Central memory CD4-positive, alpha-beta T cell (primary cell): Measurements from ENCODE around the gene TSSK3.
A peak's percentile ranks its signal among the peaks of the same experiment; 100 is the strongest.
"Not testable (repeated sequence)": the region's sequence is repeated elsewhere in the genome, so short reads cannot be mapped to it uniquely, and the experiment has no call there.

Experiments
- DNase-seq: peaks from one replicate; pipeline ENCODE4 v3.0.0; 2022

The TSSK3 gene

DNA sequence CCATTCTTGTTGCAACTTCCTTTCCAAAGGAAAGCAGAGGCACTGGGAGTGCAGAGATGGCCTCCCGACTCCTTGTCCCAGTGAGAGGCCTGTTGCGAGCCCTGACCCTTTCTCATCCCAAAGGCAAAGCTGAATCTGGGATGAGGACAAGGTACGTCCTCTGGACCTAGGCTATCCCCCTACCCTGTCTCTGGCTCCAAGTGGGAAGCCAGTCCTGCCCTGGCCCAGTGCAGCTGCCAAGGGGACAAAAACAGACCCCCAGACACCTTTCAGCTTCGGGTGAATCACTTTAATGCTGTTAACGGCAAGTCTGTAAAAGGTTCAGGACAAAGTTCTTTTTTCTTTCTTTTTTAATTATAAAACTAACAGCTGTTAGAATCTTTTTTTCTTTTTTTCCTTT, 2.5 kb downstream of the TSSK3 start:
- DNase-seq, result no peak

DNA sequence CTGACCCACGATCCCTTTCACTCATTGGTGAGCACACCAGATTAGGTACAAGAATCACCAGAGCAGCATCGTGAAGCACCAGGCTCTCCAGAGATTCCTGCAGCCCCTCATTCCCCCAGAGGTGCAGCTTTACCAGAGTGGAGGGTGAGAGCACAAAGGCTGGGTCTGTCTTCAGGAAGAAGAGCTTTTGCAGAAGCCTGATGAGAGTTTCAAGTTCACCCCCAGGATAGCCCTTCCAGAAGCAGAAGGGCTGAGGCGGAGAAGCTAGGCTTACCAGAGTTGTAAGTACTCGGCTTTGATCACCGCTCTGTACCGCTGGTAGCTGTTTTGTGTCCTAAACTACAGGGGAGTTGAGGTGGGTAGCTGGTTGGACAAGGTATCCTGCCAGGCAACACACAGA, 3.1 kb downstream of the TSSK3 start:
- DNase-seq, result no peak

DNA sequence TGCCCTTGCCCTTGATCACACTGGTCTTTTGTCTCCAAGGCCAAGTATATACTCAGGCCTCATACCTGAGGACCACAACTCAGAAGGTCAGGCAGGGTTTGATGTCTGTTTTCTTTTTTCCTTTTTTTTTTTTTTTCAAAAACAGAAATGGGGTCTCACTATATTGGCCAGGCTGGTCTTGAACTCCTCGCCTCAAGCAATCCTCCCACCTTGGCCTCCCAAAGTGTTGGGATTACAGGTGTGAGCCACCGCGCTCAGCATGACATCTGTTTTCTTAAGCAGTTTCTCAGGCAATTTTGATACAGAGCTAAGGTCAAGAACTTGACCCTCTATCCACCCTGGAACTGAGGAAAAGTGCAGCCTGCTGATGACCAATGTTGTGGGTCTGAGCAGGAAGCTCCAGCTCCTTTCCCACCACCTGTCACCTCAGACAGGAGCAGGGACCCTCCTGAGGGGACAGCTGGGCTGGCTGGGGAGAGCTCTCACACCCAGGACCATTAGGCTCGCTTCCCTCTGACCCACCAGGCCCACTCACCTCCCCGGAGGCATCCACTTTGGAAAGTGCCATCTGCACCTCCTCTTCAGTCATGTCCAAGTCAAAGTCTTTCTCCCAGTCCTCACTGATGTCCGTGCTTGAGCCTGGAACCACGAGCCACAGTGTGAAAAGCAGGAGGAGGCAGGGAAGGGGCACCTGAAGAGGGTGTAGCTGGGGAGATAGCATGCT, 5.7 kb downstream of the TSSK3 start:
- DNase-seq, result no peak

DNA sequence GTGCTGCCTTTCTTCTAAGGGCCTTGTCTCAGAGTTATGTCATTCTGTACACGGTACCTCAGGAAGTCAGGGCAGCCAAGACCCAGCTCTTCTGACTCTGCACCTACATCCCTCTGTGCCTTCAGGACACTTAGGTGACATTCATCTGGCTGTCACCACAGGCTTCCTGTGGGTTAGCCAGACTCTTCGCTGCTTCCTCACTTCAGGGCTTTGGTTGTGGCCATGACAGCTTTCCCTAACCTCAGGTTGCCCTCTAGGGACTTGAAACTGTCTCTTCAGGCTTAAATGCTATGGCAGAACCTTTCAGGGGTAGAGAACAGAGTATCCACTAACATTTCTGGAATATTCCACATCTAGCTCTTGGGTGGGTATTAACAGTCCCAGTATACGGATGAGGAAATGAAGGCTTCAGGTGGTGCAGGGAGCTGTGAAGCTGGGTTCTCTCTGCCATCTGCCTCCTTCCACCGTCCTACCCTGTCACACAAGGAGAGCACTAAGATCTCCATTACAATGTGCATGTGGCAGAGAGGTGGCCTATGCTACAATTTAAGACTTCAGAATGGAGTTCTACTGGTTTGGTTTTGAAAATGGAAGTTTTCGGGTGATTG, 9.9 kb downstream of the TSSK3 start:
- DNase-seq, result peak; percentile 79

DNA sequence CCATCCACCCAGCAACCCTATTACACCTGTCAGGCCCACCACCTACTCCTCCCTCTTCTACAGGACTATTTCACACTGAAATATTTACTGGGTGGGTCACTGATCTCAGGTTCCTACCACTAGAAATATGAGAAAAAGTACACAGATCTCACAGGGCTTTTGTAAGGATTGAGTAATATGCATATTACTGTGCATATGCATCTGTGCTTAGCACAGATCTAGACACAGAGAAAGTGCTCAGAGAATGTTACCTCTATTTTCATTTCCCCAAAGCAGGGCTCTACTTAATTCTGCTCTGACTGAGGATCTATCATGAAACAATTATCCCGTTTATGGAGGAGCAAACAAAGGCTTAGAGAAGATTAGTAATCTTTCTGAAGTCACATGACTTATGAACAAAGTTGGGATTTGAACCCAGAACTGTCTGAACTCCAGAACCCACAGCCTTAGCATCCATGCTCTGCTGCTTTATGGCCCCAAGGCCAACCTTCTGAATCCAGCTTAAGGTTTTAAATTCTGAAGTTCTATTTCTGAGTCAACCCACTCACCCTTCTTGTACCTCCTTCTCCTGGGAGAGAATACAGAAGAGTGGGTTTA, 11.8 kb downstream of the TSSK3 start:
- no peak for DNase-seq

DNA sequence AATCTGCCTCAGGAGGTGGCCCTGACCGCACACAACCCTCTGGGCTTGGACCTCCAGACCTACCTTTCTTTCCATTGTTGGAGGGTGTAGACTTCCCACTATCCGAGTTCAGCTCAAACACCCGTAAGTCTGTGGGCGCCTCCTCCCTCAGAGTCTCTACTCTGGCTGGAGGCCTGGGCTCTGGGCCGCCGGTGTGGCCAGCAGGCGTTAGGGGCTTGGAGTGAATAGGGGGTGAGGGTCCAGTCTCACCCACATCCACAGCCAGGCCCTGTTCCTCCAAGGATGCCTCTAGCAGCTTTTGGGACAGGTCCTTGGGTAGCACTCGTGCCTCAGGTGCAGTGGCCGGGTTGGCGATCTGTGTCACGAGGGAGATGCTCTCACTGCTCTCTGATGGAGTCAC, 13.9 kb downstream of the TSSK3 start:
- no peak for DNase-seq

DNA sequence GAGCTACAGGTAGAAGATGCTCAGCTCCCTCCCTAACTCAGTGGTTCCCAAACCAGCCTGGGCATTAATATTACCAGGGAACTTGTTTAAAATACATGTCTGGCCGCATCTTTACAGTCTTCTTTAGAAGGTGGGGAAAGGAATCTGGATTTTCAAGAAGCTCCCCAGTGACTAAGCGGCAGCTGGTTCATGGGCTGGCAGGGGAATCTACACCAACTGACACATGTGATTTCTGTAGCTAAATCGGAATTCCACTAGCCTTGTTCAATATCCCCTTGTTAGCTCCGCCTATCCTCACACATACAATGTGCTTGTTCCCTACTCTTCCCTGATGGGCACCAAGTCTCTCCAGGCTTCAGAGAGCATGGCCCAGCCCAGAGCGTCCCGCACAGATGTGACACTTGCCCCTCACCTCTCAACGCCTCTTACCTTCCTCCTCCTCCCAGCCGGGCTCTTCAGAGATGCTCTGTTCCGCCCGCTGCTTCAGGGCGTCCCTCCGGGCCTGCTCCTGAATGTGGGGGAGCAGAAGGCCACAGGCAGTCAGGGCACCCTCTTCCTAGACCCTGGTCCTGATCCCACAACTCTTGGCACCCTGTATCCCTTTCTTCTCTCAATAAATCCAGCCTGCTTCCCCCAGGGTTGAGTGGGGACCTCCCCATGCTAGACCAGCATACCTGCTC, 15.3 kb downstream of the TSSK3 start:
- no peak for DNase-seq

DNA sequence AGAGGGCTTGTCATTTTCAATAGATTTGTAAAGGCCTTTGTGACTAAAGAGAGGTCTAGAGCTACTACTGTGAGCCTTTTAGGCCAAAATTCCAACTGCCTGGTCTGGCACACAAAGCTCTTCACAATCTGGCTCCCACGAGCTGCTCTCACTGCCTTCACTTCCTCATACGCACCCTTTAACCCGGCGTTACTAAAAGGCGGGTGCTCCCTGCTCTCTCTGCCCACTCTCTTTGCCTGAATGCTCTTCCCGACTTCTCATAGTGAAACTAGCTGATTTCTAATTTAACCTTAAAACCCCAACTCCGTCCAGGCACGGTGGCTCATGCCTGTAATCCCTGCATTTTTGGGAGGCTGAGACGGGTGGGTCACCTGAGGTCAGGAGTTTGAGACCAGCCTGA, 17.7 kb downstream of the TSSK3 start:
- no peak for DNase-seq

DNA sequence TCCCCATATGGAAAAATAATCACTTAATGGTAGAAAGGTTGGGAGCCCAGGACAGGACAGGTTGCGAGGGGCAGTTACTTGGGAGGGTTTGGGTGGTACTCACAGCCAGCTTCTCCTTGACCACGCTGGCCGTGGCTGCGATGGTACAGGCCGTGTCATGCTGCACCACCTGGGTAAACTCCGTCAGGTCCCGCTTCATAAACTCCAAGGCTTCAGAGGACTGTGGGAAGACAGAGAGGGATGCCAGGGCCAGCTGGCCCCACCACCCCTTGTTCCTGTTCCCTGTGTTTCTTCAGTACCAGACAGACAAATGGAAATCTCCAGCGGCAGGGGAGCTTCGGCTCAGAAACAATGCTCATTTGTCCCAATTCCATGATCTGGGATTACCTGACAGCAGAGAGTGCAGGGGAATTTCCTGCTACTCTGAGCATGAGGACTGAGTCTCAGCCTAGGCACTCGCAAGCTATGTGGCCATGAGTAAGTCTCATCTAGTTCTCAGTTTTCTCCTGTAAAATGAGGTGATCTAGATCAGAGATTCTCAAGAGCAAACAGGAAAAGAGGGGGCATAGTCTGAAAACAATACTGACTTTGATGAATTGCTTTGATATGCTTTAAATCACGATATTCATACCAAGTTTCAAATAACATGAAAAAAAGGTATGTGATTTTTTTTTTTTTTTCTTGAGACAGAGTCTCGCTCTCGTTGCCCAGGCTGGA, 24.5 kb downstream of the TSSK3 start:
- no peak for DNase-seq

DNA sequence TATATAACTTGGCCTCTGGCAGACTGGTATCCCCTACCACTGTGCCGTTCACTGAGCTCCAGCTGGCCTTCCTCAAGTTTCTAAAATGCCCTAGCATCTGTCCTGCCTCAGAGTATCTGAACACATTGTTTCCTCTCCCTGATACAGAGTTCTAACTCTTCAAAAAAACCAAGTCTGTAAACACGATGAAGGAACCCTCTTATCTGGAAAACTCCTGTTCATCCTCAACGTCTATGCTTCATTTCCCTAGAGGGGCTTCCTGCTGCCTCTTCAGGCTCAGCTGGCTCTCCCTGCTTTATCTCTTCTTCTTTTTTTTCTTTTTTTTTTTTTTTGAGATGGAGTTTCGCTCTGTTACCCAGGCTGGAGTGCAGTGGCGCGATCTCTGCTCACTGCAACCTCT, 26.3 kb downstream of the TSSK3 start:
- no peak for DNase-seq

DNA sequence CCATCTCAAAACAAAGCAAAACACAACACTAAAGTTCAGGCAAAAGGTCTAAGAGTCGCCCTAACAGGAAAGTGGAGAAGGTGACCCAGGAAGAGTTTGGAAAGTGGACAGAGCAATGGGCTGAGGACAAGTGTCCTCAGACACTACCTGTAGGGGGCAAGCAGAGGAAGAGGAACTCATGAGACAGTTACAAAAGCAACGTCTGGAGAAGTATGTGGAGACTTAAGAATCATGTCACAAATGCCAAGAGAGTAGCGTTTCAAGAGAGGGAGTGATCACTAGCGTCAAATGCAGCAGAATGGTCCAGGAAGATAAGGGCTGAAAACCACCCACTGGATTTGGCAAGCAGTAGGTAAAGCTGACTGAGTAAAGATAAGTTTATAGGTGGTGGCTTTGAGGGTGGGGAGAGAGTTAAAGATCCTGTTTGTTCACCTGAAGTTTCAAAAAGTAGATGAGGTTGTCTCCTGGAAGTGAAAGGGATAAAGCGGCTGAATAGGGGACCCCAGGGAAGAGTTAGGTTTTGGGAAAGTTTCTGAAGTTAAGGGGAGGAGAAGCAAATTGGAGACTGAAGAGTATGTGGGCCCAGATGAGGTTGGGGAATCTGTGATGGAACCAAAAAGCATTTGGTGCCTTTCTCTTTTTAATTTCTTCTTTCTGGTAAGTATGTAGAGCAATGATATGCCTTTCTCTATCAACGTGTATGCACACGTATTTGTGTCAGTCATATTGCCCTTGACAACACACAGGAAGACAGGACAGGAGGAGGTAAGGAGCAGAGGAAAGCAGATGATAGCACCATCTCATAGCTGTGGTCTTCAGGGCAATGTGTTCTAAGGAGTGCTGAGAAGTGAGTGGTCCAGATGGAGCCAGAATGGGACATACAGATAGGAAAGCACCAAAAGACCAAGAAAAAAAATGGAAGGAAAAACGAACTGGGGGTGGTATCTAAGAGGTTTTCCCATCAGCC, 28.8 kb downstream of the TSSK3 start:
- DNase-seq, result no peak

DNA sequence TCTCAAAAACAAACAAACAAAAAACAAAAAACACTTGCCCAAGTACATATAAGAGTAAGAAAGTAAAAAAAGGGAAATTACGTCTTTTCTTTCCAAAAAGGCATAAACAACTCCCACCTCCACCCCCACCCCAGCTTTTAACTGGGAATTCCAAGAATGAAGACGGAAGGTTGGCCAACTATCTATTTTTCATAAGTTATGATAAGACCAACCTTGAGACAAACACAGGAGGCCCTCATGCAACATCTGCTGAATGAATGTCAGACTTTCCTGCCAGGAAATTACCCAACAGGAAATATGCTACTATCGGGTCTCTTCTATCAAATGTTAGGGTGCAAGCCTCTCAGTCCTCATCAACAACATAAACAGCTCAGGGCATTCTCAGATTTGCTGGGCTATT, 30.0 kb downstream of the TSSK3 start:
- DNase-seq, result no peak

DNA sequence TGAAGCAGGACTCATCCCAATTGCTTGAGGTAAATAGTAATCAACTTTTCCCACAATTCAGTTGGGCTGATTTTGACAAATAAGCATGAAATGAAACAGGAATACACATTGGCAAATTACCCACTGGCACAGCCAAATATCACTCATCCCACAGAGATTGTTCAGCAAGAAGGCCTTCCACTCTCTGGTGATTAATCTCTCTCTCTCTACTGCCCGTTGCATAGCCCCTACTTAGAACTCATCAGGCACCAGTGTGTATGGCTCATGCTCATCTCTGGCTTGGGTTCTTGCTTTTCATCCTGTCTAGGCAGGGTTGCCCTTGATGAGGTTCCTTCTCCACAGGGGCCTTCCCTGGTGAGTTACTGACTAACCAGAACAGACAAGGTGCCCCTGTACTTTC, 30.8 kb downstream of the TSSK3 start:
- no peak for DNase-seq

DNA sequence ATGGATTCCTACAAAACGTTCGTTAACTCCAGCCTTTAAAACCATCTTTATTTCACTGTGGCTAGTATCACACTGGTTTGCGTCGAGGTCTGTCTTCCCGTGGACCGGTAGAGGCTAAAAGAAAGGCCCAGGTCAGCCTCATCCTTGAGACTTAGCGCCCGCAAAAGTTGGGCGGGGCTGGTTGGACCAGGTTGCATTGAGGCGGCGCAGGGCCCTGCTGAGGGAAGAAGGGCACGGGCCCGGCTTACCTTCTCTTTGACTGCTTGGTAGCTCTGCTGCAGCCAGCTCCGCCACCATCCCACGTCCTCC, 31.4 kb downstream of the TSSK3 start:
- no peak for DNase-seq

DNA sequence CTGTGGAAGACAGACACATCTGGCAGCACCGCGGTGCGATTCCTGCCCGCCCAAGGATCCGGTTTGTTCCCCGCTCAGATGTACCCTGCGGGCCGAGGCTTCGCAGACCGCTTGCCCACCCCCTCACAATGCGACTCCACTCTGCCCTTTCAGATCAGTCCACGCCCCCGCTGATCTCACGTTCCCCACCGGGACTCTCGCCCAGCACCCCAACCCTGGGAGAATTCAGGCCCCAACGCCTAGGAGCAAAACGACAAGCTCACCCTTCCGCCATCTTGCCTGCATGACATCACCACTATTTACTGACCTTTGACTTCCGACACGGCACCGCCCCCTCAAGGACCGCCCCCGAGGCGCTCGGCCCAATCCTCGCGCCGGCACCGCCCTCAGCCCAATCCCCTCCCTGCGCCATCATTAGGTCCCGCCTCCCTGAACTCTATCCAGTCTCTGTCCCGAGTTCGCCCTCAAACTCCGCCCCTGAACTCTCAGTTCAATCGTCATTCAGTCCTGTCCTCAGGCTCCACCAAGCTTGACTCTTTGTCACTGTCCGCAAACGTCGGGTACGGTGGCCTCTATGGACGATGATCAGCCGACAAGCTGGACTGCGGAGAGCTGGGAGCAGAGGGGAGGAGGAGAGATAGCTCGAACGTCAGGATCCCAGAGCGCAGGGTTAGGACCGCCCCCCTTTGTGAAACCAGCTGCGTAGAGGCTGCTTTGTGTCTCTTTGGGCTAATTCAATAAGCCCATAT, 32.0 kb downstream of the TSSK3 start, which contains the start of gene BSDC1:
TSS of gene BSDC1 (minus strand) at position 301 of the 749 bp plus-strand sequence. CDS start at position 274, 27 bp downstream.
- peak; percentile 98 for DNase-seq

DNA sequence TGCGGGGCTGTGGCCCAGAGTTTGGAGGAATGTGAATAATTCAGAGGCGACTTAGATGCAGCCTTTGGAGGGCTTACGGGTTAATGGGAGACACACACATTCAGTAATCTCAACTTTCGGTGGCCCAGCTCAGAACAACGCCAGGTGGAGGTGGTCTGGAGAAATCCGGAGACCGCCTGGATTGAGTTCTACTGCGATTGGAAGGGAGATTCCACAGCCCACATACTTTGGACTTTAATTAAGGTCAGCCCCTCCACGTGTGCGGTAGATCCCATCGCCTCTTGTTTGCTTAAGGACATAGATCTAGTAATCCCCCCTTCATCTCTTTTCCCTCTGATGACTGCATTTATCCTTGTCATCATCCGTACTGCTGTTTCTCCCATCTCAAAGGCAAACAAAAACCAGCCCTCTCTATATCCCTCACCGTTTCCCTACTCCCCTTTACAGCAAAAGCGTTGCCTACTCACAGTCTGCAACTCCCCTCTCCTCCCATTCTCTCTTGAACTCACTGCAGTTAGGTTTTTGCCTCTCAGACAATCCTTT, 32.6 kb downstream of the TSSK3 start:
- DNase-seq, result no peak

DNA sequence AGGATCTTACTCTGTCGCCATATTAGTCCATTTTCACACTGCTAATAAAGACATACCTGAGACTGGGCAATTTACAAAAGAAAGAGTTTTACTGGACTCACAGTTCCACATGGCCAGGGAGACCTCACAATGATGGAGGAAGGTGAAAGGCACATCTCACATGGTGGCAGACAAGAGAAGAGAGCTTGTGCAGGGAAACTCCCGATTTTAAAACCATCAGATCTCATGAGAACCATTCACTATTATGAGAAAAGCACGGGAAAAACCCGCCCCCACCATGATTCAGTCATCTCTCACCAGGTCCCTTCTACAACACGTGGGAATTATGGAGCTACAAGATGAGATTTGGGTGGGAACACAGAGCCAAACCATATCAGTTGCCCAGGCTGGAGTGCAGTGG, 34.2 kb downstream of the TSSK3 start:
- DNase-seq, result not testable (repeated sequence)

DNA sequence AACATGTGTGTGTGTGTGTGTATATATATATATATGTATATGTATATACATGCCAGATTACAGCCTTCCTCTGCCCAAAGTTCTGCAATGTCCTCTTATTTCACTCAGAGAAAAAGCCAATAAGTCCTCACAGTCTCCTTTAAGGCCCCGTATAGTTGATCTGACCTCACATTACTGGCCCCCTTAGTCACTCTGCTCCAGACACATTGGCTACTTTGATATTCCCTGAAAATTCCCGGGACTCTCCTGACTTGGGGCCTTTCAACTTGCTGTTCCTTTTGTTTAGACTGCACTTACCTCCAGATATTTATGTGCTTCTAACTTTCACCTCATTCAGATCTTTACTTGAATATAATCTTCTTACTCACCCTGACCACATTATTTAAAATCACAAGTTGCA, 36.1 kb downstream of the TSSK3 start:
- DNase-seq, result no peak

DNA sequence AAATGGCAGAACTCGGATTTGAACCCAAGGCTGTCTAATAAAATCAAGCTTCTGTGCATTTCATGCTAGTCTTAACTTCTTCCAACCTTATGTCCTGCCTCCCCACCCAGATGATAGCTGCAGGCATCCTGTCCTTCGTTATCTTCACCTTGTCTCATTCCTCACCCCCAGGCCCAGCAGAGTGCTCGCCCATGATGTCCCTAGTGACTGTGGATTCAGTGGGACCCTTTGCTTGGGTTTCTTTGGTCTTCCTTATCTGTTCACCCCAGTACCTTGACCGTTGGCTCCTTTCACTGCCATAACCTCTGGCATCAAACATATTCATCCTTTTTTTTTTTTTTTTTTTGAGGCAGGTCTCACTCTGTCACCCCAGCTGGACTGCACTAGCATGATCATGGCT, 37.5 kb downstream of the TSSK3 start:
- DNase-seq, result no peak

DNA sequence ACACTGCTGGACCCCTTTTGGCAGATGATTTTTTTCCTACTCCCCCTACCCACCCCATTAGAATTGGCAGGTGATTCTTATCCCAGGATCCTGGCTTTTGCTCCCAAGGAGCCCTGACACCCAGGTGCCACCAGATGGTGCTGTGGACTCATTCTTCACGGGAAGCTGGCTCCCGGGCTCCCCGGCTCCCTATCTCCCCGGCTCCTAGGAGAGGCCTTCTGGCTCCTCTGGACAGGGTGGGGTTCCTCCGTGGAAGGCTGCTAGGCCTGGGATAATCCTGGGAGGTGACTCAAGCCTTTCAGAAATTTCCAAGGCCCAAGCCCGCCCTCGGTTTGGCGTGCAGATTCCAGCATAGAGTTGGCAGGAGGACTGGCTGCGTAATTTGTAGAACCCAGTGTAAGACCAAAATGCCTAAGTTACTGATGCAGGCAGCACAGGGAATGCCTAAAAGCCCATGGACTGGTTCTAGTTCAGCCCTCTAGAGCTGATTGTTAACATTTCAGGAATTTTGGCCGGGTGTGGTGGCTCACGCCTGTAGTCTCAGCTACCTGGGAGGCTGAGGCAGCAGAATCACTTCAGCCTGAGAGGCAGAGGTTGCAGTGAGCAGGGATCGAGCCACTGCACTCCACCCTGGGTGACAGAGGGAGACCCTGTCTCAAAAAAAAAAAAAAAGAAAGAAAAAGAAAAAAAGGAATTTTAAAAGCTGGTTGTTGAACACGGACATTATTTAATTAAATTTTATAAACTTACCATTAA, 38.7 kb downstream of the TSSK3 start:
- DNase-seq, result peak; percentile 24
